B cell (primary cell): Measurements from ENCODE around the gene NAA10. TPM values are rescaled to one million over a fixed set of nuclear protein-coding genes. Genes with fewer than 3 reads are reported as not detected.

ENCODE experiments used
- ATAC-seq: fragments of 200-7000 bp; cut with Tn5 transposase; one replicate; pipeline ENCODE4 v1.10.0; 2021; ENCODE audit warnings: low read depth, mild to moderate bottlenecking, moderate number of reproducible peaks, moderate library complexity
- CTCF ChIA-PET: fragments of 350-600 bp; sonication (Branson Sonifier 250); formaldehyde crosslinking; loops from one replicate; lab custom pipeline; 2021; ENCODE audit warnings: antibody characterized with exemption, inconsistent platforms; lab: Charles Lee
- POLR2A ChIA-PET: fragments of 350-600 bp; sonication (Branson Sonifier 250); formaldehyde crosslinking; loops from one replicate; lab custom pipeline; 2021; ENCODE audit warnings: antibody characterized with exemption; lab: Charles Lee
- DNase-seq: peaks from one replicate; pipeline ENCODE4 v3.0.0; 2013
- H2AFZ ChIP-seq: 2 replicates; pipeline ENCODE4 v1.6.1; 2012; ENCODE audit warnings: mild to moderate bottlenecking, low read depth, low read length; ENCODE audit not compliant: insufficient read depth, poor library complexity, severe bottlenecking
- H3K27ac ChIP-seq, 2 donors: 1 replicate in 1 of 2; 2 replicates in 1 of 2; pipeline ENCODE4 v1.5.1; 2012 to 2013; ENCODE audit warnings: low read length in 2 of 2, mild to moderate bottlenecking in 2 of 2, moderate library complexity in 1 of 2
- H3K27me3 ChIP-seq, 4 experiments: fragments of 200-600 bp in 1 of 4; sonication (generic) in 1 of 4; replicated peaks in 1 of 4; 1 replicate in 2 of 4; 2 replicates in 2 of 4; pipeline versions ENCODE4 v1.6.1 to v1.7.0; 2013 to 2016; ENCODE audit warnings: low read length in 3 of 4, mild to moderate bottlenecking in 2 of 4, mixed read lengths in 1 of 4, moderate library complexity in 1 of 4; ENCODE audit not compliant: insufficient read depth in 4 of 4, control insufficient read depth in 3 of 4; ENCODE audit errors: control extremely low read depth in 1 of 4
- H3K36me3 ChIP-seq, 2 experiments: replicated peaks in 1 of 2; 1 replicate in 1 of 2; 2 replicates in 1 of 2; pipeline versions ENCODE4 v1.6.1 to v1.7.1; 2013; ENCODE audit warnings: low read length in 1 of 2; ENCODE audit not compliant: insufficient read depth in 2 of 2, control insufficient read depth in 1 of 2; ENCODE audit errors: control extremely low read depth in 1 of 2, extremely low read depth in 1 of 2
- H3K4me1 ChIP-seq, 2 donors: fragments of 200-600 bp in 1 of 2; sonication (generic) in 1 of 2; 1 replicate in 1 of 2; 2 replicates in 1 of 2; pipeline versions ENCODE4 v1.5.1 to v1.6.1; 2013 to 2017; ENCODE audit warnings: low read length in 2 of 2; ENCODE audit not compliant: control insufficient read depth in 2 of 2, insufficient read depth in 2 of 2
- H3K4me2 ChIP-seq: replicated peaks from 2 replicates; pipeline ENCODE3; 2012; ENCODE audit warnings: mild to moderate bottlenecking, low read depth, low read length; ENCODE audit not compliant: poor library complexity, severe bottlenecking
- H3K4me3 ChIP-seq, 5 experiments: fragments of 200-600 bp in 1 of 5; sonication (generic) in 1 of 5; 1 replicate in 3 of 5; 2 replicates in 2 of 5; pipeline versions ENCODE4 v1.5.1 to v1.7.0; 2011 to 2016; ENCODE audit warnings: low read length in 4 of 5, mild to moderate bottlenecking in 4 of 5, low read depth in 2 of 5, control low read depth in 1 of 5, moderate library complexity in 1 of 5; ENCODE audit not compliant: insufficient read depth in 1 of 5; ENCODE audit errors: control extremely low read depth in 1 of 5, extremely low read depth in 1 of 5
- H3K79me2 ChIP-seq: fragments of 200-600 bp; sonication (generic); one replicate; pipeline ENCODE4 v1.6.0; 2016; ENCODE audit warnings: low read length; ENCODE audit not compliant: control insufficient read depth, insufficient read depth
- H3K9ac ChIP-seq: fragments of 200-600 bp; sonication (generic); 2 replicates; pipeline ENCODE4 v1.6.1; 2017; ENCODE audit warnings: mild to moderate bottlenecking, low read length, moderate library complexity
- H3K9me3 ChIP-seq, 3 donors: one replicate each; pipeline versions ENCODE4 v1.6.1 to v1.7.1; 2013; ENCODE audit warnings: low read length in 2 of 3; ENCODE audit not compliant: control insufficient read depth in 2 of 3, insufficient read depth in 1 of 3; ENCODE audit errors: control extremely low read depth in 1 of 3
- H4K20me1 ChIP-seq: 2 replicates; pipeline ENCODE4 v1.6.0; 2012; ENCODE audit warnings: mild to moderate bottlenecking, low read length; ENCODE audit not compliant: insufficient read depth, control insufficient read depth, poor library complexity, severe bottlenecking
- H3K27ac Mint-ChIP-seq: one replicate; pipeline ENCODE4 v1.8.0; 2021; ENCODE audit warnings: mixed read lengths
- H3K27me3 Mint-ChIP-seq: one replicate; pipeline ENCODE4 v1.8.0; 2021; ENCODE audit warnings: mixed read lengths
- H3K4me1 Mint-ChIP-seq: one replicate; pipeline ENCODE4 v1.8.0; 2021; ENCODE audit warnings: mixed read lengths
- H3K4me3 Mint-ChIP-seq: one replicate; pipeline ENCODE4 v1.8.0; 2021; ENCODE audit warnings: mixed read lengths
- H3K9me3 Mint-ChIP-seq: one replicate; pipeline ENCODE4 v1.8.0; 2022; ENCODE audit warnings: mixed read lengths; ENCODE audit not compliant: insufficient read depth
- EZH2 ChIP-seq: IDR thresholded peaks from 2 replicates; pipeline ENCODE4 v1.6.1; 2012; ENCODE audit warnings: borderline replicate concordance, low read depth, mild to moderate bottlenecking, moderate library complexity, low read length; ENCODE audit not compliant: insufficient read depth, poor library complexity, severe bottlenecking
- WGBS: methylation state at CpG from one replicate; pipeline ENCODE4 v1.1.5; 2013; ENCODE audit warnings: missing lambda C conversion rate; ENCODE audit not compliant: insufficient coverage; 5-methylcytosine and 5-hydroxymethylcytosine counted together
- intact Hi-C: fragments of 100-400 bp; cut with micrococcal nuclease; formaldehyde crosslinking; loops from one replicate; pipeline ENCODE4 v1.10.0; 2022
- polyA plus RNA-seq: library from polyadenylated mRNA; depleted of rRNA; stranded (reverse); fragments of >200 nt; gene quantifications from 2 replicates; pipeline ENCODE4 v1.2.3, GENCODE V29; 2012
- total RNA-seq, 2 donors: library from RNA; stranded (reverse); fragments of 120-200 nt in 1 of 2; gene quantifications; 1 replicate in 1 of 2; 2 replicates in 1 of 2; pipeline versions ENCODE4 v1.2.3 to v1.2.4, GENCODE V29; 2013 to 2022
- TF ChIP-seq, protein P1 (sequence below): fragments of 200-600 bp; IDR thresholded peaks from one replicate; pipeline ENCODE4 v1.8.0; 2022; ENCODE audit warnings: antibody characterized with exemption, mild to moderate bottlenecking

The NAA10 gene
- total and polyA plus RNA-seq, 2 donors (not counting 1 experiment from before 2014, with no cell fraction given): 78.3 to 102 TPM

DNA sequence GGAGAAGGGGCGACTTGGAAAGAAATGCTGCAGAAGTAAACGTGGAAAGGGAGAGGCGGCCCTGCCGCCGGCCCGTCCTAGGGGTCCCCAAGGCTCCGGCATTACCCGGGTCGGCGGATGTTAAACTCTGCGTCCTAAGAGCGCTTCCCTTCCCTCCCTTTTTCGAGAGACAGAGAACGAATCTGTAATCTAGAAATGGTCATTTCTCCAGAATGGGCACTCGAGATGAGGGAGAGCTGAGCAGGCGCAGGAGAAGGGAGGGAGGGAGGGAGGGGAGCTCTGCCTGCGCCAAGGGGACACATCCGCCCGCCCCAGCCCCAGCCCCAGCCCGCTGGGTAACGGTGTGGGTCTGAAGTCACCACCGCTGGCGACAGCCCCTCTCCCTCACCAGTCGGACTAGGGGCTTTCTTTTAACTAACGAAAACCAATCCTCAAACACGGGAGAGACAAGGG, 35.1 kb upstream of the NAA10 start:
- CTCF ChIA-PET: interaction anchor here (1.3 to 4.0 kb wide), 5 partner anchors 11 to 49 kb away, joined by 3 to 27 read pairs (median 6); partner anchors contain the start of genes ARHGAP4 and IRAK1
- Mint-ChIP-seq H3K4me3 (peak overlapping the region; percentile 87), H3K27me3 (no peaks in the 10 kb centered on the region), H3K9me3 (no peaks in the 10 kb centered on the region), H3K4me1 (peaks cover 57% of the 10 kb centered on the region), H3K27ac (peak overlapping the region; percentile 87)
- H3K9ac ChIP-seq: peak overlapping the region; percentile 100
- no peaks in the 10 kb centered on the region for H3K9me3 ChIP-seq
- DNase-seq (peak; percentile 35), ATAC-seq (no peak)
- H3K27me3 ChIP-seq: no peaks in the 10 kb centered on the region
- peak overlapping the region; percentile 34 to 49 for H3K27ac ChIP-seq
- H2AFZ ChIP-seq: peak overlapping the region; percentile 71
- H3K4me1 ChIP-seq: peaks cover 58 to 68% of the 10 kb centered on the region in 2 donors
- H3K4me3 ChIP-seq: peak overlapping the region; percentile 16 to 99 (median 97)
- intact Hi-C loops: loop anchor here (2.0 to 10.0 kb wide), 5 partner anchors 15 to 1025 kb away; partner anchors contain the start of gene EMD
- peaks cover 44% of the 10 kb centered on the region for H4K20me1 ChIP-seq
- WGBS: 1% methylated on average over 11 of the region's 26 CpGs
- POLR2A ChIA-PET: interaction anchor here (1.9 to 2.5 kb wide), 2 partner anchors 43 to 50 kb away, joined by 11 to 35 read pairs; partner anchors contain the start of genes ARHGAP4 and IRAK1
- TF ChIP-seq EZH2: no peak
- TF ChIP-seq, protein P1, sequence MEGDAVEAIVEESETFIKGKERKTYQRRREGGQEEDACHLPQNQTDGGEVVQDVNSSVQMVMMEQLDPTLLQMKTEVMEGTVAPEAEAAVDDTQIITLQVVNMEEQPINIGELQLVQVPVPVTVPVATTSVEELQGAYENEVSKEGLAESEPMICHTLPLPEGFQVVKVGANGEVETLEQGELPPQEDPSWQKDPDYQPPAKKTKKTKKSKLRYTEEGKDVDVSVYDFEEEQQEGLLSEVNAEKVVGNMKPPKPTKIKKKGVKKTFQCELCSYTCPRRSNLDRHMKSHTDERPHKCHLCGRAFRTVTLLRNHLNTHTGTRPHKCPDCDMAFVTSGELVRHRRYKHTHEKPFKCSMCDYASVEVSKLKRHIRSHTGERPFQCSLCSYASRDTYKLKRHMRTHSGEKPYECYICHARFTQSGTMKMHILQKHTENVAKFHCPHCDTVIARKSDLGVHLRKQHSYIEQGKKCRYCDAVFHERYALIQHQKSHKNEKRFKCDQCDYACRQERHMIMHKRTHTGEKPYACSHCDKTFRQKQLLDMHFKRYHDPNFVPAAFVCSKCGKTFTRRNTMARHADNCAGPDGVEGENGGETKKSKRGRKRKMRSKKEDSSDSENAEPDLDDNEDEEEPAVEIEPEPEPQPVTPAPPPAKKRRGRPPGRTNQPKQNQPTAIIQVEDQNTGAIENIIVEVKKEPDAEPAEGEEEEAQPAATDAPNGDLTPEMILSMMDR: no peak
- H3K79me2 ChIP-seq: peaks cover 64% of the 10 kb centered on the region
- H3K36me3 ChIP-seq: peaks cover 0 to 4% of the 10 kb centered on the region in 2 experiments
- peak overlapping the region; percentile 70 for H3K4me2 ChIP-seq
